ENCODE measurements around the gene F12. TPM values are rescaled to one million over a fixed set of nuclear protein-coding genes. Genes with fewer than 3 reads are reported as not detected.

The F12 gene
- total RNA-seq, 2 donors from 2014 or later, result 0.95 to 2.9 TPM

DNA sequence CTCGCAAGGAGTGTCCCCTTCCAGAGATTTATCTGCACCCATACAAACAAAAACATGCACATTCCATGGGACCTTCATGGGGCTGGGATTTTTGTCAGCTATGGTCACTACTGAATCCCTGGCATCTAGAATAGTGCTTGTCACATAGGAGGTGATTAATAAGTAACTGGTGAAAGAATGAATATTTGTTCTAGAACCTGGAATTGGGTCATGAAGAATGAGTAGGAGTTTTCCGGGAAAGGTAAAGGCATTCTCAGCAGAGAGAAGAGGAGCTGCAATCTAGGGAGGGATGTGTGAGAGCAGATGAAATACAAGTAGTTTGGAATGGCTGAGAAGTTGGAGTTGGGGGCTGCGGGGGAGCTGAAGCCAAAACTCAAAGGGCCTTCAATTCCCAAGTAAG is 55.1 kb downstream of the F12 start:
- Histone ChIP-seq H3K27me3 (ENCODE audit: control insufficient read depth, insufficient read depth, low read length, poor library complexity, severe bottlenecking) (peaks cover 12% of the 10 kb centered on the region), H3K9ac (ENCODE audit: extremely low read depth, low read length, poor library complexity, severe bottlenecking) (no peak overlapping the region), H3K9me3 (ENCODE audit: control insufficient read depth, low read length) (no peaks in the 10 kb centered on the region), H3K27ac (ENCODE audit: low read depth, low read length) (no peak overlapping the region), H3K4me1 (ENCODE audit: control insufficient read depth, insufficient read depth, low read length) (peaks cover 11% of the 10 kb centered on the region), H3K4me3 (ENCODE audit: low read length) (no peak overlapping the region), H3K36me3 (ENCODE audit: control insufficient read depth, insufficient read depth, low read length) (peaks cover 10% of the 10 kb centered on the region)
- peaks cover 14% of the 10 kb centered on the region for H3K4me1 Mint-ChIP-seq
- H3K4me3 Mint-ChIP-seq, result no peak overlapping the region
- H3K9me3 Mint-ChIP-seq, result no peaks in the 10 kb centered on the region
- TF ChIP-seq, protein P1, sequence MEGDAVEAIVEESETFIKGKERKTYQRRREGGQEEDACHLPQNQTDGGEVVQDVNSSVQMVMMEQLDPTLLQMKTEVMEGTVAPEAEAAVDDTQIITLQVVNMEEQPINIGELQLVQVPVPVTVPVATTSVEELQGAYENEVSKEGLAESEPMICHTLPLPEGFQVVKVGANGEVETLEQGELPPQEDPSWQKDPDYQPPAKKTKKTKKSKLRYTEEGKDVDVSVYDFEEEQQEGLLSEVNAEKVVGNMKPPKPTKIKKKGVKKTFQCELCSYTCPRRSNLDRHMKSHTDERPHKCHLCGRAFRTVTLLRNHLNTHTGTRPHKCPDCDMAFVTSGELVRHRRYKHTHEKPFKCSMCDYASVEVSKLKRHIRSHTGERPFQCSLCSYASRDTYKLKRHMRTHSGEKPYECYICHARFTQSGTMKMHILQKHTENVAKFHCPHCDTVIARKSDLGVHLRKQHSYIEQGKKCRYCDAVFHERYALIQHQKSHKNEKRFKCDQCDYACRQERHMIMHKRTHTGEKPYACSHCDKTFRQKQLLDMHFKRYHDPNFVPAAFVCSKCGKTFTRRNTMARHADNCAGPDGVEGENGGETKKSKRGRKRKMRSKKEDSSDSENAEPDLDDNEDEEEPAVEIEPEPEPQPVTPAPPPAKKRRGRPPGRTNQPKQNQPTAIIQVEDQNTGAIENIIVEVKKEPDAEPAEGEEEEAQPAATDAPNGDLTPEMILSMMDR (conservative IDR thresholded peaks at IDR 0.05), result no peak
- H3K27me3 Mint-ChIP-seq (ENCODE audit: insufficient read depth), result peaks cover 49% of the 10 kb centered on the region
- H3K27ac Mint-ChIP-seq, result no peak overlapping the region
- no peak for DNase-seq
- WGBS, 2 experiments (ENCODE audit: insufficient coverage in 1 of 2, insufficient read length in 1 of 2), result 84 to 90% methylated on average over 2 to 3 of the region's 3 CpGs
- H3K36me3 Mint-ChIP-seq (ENCODE audit: low read depth), result peaks cover 6% of the 10 kb centered on the region

DNA sequence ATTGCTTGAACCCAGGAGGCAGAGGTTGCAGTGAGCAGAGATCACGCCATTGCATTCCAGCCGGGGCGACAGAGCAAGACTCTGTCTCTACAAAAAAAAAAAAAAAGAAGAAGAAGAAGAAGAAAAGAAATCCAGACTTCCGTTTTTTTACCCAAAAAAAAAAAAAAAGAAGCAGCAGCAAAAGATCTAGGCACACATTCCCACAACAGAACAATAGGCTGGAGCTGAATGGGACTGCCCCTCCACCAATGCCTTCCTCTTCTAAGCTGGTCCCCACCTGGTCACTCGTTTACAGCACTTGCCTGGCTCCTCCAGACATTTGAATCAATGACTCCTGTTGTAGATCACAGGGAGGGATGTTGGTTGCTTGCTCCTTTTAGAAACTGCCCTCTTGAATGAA is 56.3 kb downstream of the F12 start:
- Histone ChIP-seq H3K27ac (ENCODE audit: low read depth, low read length) (no peak overlapping the region), H3K4me1 (ENCODE audit: control insufficient read depth, insufficient read depth, low read length) (peaks cover 11% of the 10 kb centered on the region), H3K9ac (ENCODE audit: extremely low read depth, low read length, poor library complexity, severe bottlenecking) (no peak overlapping the region), H3K36me3 (ENCODE audit: control insufficient read depth, insufficient read depth, low read length) (peaks cover 14% of the 10 kb centered on the region), H3K9me3 (ENCODE audit: control insufficient read depth, low read length) (no peaks in the 10 kb centered on the region), H3K4me3 (ENCODE audit: low read length) (no peak overlapping the region), H3K27me3 (ENCODE audit: control insufficient read depth, insufficient read depth, low read length, poor library complexity, severe bottlenecking) (peaks cover 12% of the 10 kb centered on the region)
- WGBS, 2 experiments (ENCODE audit: insufficient coverage in 1 of 2, insufficient read length in 1 of 2), result 95 to 100% methylated on average over 2 to 4 of the region's 5 CpGs
- no peak overlapping the region for H3K4me3 Mint-ChIP-seq
- DNase-seq, result no peak
- H3K36me3 Mint-ChIP-seq (ENCODE audit: low read depth), result peaks cover 6% of the 10 kb centered on the region
- TF ChIP-seq, protein P1 (conservative IDR thresholded peaks at IDR 0.05), result no peak
- peaks cover 42% of the 10 kb centered on the region for H3K27me3 Mint-ChIP-seq (ENCODE audit: insufficient read depth)
- no peak overlapping the region for H3K27ac Mint-ChIP-seq
- H3K9me3 Mint-ChIP-seq, result no peaks in the 10 kb centered on the region
- H3K4me1 Mint-ChIP-seq, result peaks cover 18% of the 10 kb centered on the region

Other genes with a start within 250 kb of the F12 start
- gene RAB24, start 105.8 kb downstream of the F12 start, total RNA-seq, result 10 to 100 TPM; 13.8 to 25.1 TPM
- gene PRELID1, start 105.8 kb downstream of the F12 start, total RNA-seq, result 100 to 1,000 TPM; 157 to 165 TPM
- 10 to 100 TPM; 14.2 to 20.4 TPM for gene MXD3, start 97.7 kb downstream of the F12 start, total RNA-seq
- gene LMAN2, start 57.9 kb downstream of the F12 start, total RNA-seq, result 100 to 1,000 TPM; 119 to 128 TPM
- 10 to 100 TPM; 14.2 to 21.9 TPM for gene RGS14, start 51.6 kb downstream of the F12 start, total RNA-seq
- not detected for gene SLC34A1, start 25.1 kb downstream of the F12 start, total RNA-seq
- not detected for gene PFN3, start 8.9 kb downstream of the F12 start, total RNA-seq
- gene GRK6, start 17.1 kb upstream of the F12 start, total RNA-seq, result 10 to 100 TPM; 51.6 to 66.8 TPM
- gene PRR7, start 37.2 kb upstream of the F12 start, total RNA-seq, result 1 to 10 TPM; 4.7 to 8.0 TPM
- gene DBN1, start 64.1 kb upstream of the F12 start, total RNA-seq, result 100 to 1,000 TPM; 322 to 383 TPM
- 100 to 1,000 TPM; 196 to 241 TPM for gene PDLIM7, start 88.0 kb upstream of the F12 start, total RNA-seq
- 1 to 10 TPM; 2.1 to 7.7 TPM for gene DOK3, start 100.3 kb upstream of the F12 start, total RNA-seq
- 100 to 1,000 TPM; 115 TPM for gene DDX41, start 107.4 kb upstream of the F12 start, total RNA-seq
- 100 to 1,000 TPM; 112 to 115 TPM for gene FAM193B, start 145.0 kb upstream of the F12 start, total RNA-seq
- 100 to 1,000 TPM; 184 to 205 TPM for gene TMED9, start 182.6 kb upstream of the F12 start, total RNA-seq
- gene B4GALT7, start 190.6 kb upstream of the F12 start, total RNA-seq, result 10 to 100 TPM; 27.4 to 33.7 TPM